Small intestine (tissue), 7 donors: ENCODE data around the gene TRIM40. TPM values are rescaled to one million over a fixed set of nuclear protein-coding genes. Genes with fewer than 3 reads are reported as not detected.
A peak's percentile ranks its signal among the peaks of the same experiment; 100 is the strongest.
"Not testable (repeated sequence)": the region's sequence is repeated elsewhere in the genome, so short reads cannot be mapped to it uniquely, and the experiment has no call there.

Experiments
- DNase-seq, 2 donors: peaks; one replicate each; pipeline versions ENCODE4 v3.0.0 to v3.0.0-alpha.2; 2013
- FAIRE-seq: peaks from 2 replicates; lab custom pipeline; 2012; peaks lifted over from hg19 to GRCh38; lab: Jason Lieb, UNC
- H3K27ac ChIP-seq, 3 donors: one replicate each; pipeline ENCODE4 v1.5.1; 2013; ENCODE audit warnings: low read length in 2 of 3, mild to moderate bottlenecking in 2 of 3, control low read depth in 1 of 3, inconsistent platforms in 1 of 3, low read depth in 1 of 3, moderate library complexity in 1 of 3
- H3K27me3 ChIP-seq, 3 donors: one replicate each; pipeline ENCODE4 v1.6.1; 2013; ENCODE audit warnings: low read length in 3 of 3, inconsistent platforms in 1 of 3; ENCODE audit not compliant: control insufficient read depth in 3 of 3, insufficient read depth in 3 of 3
- H3K36me3 ChIP-seq, 3 donors: one replicate each; pipeline ENCODE4 v1.6.1; 2013; ENCODE audit warnings: low read length in 3 of 3, inconsistent platforms in 1 of 3, low read depth in 1 of 3, mild to moderate bottlenecking in 1 of 3, moderate library complexity in 1 of 3; ENCODE audit not compliant: control insufficient read depth in 3 of 3, insufficient read depth in 2 of 3
- H3K4me1 ChIP-seq, 3 donors: one replicate each; pipeline ENCODE4 v1.6.1; 2013; ENCODE audit warnings: low read length in 2 of 3, inconsistent platforms in 1 of 3, low read depth in 1 of 3, mild to moderate bottlenecking in 1 of 3, moderate library complexity in 1 of 3; ENCODE audit not compliant: control insufficient read depth in 3 of 3, insufficient read depth in 2 of 3
- H3K4me3 ChIP-seq, 3 donors: one replicate each; pipeline ENCODE4 v1.5.1; 2013; ENCODE audit warnings: low read length in 3 of 3, control low read depth in 1 of 3, inconsistent platforms in 1 of 3, low read depth in 1 of 3, mild to moderate bottlenecking in 1 of 3, moderate library complexity in 1 of 3
- H3K9me3 ChIP-seq, 2 donors: one replicate each; pipeline ENCODE4 v1.6.1; 2013; ENCODE audit warnings: low read depth in 1 of 2, low read length in 1 of 2; ENCODE audit not compliant: control insufficient read depth in 2 of 2, insufficient read depth in 1 of 2
- WGBS, 3 donors: extraction: QIAGEN DNeasy Blood & Tissue Kit; methylation state at CpG; one replicate each; pipeline ENCODE4 v1.1.7; 2013; 5-methylcytosine and 5-hydroxymethylcytosine counted together
- polyA plus RNA-seq, 4 donors: library from polyadenylated mRNA; stranded (reverse) in 3 of 4; unstranded in 1 of 4; fragments of 200-250 nt in 3 of 4; fragments of 120-200 nt in 1 of 4; gene quantifications; one replicate each; pipeline versions ENCODE4 v1.2.1 to v1.2.3, GENCODE V29; 2013
- donor health status: healthy with polysubstance abuse.
- donor health status: control.
- donor health status: control.
- donor health status: Bipolar disorder and iron deficiency.
- donor health status: healthy.

TRIM40 gene
- polyA plus RNA-seq, 4 donors = 1.6 to 19.5 (median 9.1) TPM

- WGBS, 3 donors = 34 to 67% (median 49%) methylated on average over 12 of the region's 12 CpGs
These were observed 26.5 kb downstream of the TRIM40 start for GRCh38 chr6:30162265-30163089.

GRCh38 chr6:30163090-30163917 lies 27.4 kb downstream of the TRIM40 start, which contains the start of gene TRIM15:
Gene TRIM15, plus strand, starts transcription at chr6:30163546. Its CDS starts 139 bp downstream, at chr6:30163685.
- no peak for FAIRE-seq
- H3K4me3 ChIP-seq = peak within 1 kb of the TSS in 2 of 3 donors; percentile 70 to 75
- peak; percentile 97 to 98 for DNase-seq

More at GRCh38 chr6:30162265-30163089, 26.5 kb downstream of the TRIM40 start:
- peaks cover 0 to 12% (median 0%) of the 10 kb centered on the region in 3 donors for H3K4me1 ChIP-seq
- no peaks in the 10 kb centered on the region for H3K27me3 ChIP-seq
- peak; percentile 33 to 68 for DNase-seq
- H3K27ac ChIP-seq = peak overlapping the region; percentile 72 to 96 (median 74)
- H3K9me3 ChIP-seq = no peaks in the 10 kb centered on the region
- no peak for FAIRE-seq
- peaks cover 0 to 6% (median 4%) of the 10 kb centered on the region in 3 donors for H3K36me3 ChIP-seq
- peak overlapping the region in 2 of 3 donors; percentile 70 to 75 for H3K4me3 ChIP-seq

GRCh38 chr6:30163918-30164654 lies 28.1 kb downstream of the TRIM40 start:
- DNase-seq (peak; percentile 42 to 45), FAIRE-seq (no peak)
- Histone ChIP-seq H3K36me3 (peaks cover 0 to 18% (median 14%) of the 10 kb centered on the region in 3 donors), H3K4me3 (peak overlapping the region in 2 of 3 donors; percentile 70 to 75), H3K9me3 (no peaks in the 10 kb centered on the region), H3K27ac (peak overlapping the region; percentile 83 to 96 (median 94)), H3K27me3 (no peaks in the 10 kb centered on the region), H3K4me1 (peaks cover 0 to 12% (median 0%) of the 10 kb centered on the region in 3 donors)
- WGBS, 3 donors = 11 to 69% (median 41%) methylated on average over 16 of the region's 16 CpGs

More at GRCh38 chr6:30163090-30163917, 27.4 kb downstream of the TRIM40 start, which contains the start of gene TRIM15:
- Histone ChIP-seq H3K9me3 (no peaks in the 10 kb centered on the region), H3K27me3 (no peaks in the 10 kb centered on the region), H3K4me1 (peaks cover 0 to 12% (median 0%) of the 10 kb centered on the region in 3 donors), H3K27ac (peak within 1 kb of the TSS; percentile 83 to 96 (median 94)), H3K36me3 (peaks cover 0 to 12% (median 11%) of the 10 kb centered on the region in 3 donors)
- 16 to 59% (median 22%) methylated on average over 30 to 31 of the region's 31 CpGs for WGBS, 3 donors

GRCh38 chr6:30164714-30165113 lies 28.8 kb downstream of the TRIM40 start:
- Histone ChIP-seq H3K4me1 (peaks cover 0 to 16% (median 0%) of the 10 kb centered on the region in 3 donors), H3K27me3 (no peaks in the 10 kb centered on the region), H3K36me3 (peaks cover 0 to 20% (median 16%) of the 10 kb centered on the region in 3 donors), H3K27ac (peak overlapping the region; percentile 83 to 96 (median 94)), H3K9me3 (no peaks in the 10 kb centered on the region), H3K4me3 (peak overlapping the region in 2 of 3 donors; percentile 70 to 75)
- DNase-seq (no peak), FAIRE-seq (no peak)
- WGBS, 3 donors = 49 to 79% (median 49%) methylated on average over 4 of the region's 4 CpGs

- Histone ChIP-seq H3K4me1 (peaks cover 0 to 18% (median 0%) of the 10 kb centered on the region in 3 donors), H3K27ac (peak overlapping the region in 1 of 3 donors; percentile 96), H3K4me3 (peak overlapping the region in 2 of 3 donors; percentile 70 to 75), H3K36me3 (peaks cover 0 to 20% (median 16%) of the 10 kb centered on the region in 3 donors)
- FAIRE-seq, H3K9me3 ChIP-seq, H3K27me3 ChIP-seq, DNase-seq: not testable (repeated sequence)
- WGBS, 3 donors = 95 to 100% (median 95%) methylated on average over 1 of the region's 1 CpG
These were observed 29.3 kb downstream of the TRIM40 start for GRCh38 chr6:30165238-30165637.

- FAIRE-seq (no peak), DNase-seq (no peak)
- no peak overlapping the region for H3K27ac ChIP-seq
- H3K36me3 ChIP-seq = peaks cover 0 to 32% (median 24%) of the 10 kb centered on the region in 3 donors
- H3K4me3 ChIP-seq = no peak overlapping the region
- no peaks in the 10 kb centered on the region for H3K9me3 ChIP-seq
- peaks cover 0 to 7% (median 2%) of the 10 kb centered on the region in 3 donors for H3K27me3 ChIP-seq
- peaks cover 0 to 24% (median 0%) of the 10 kb centered on the region in 3 donors for H3K4me1 ChIP-seq
- 61 to 81% (median 64%) methylated on average over 6 of the region's 6 CpGs for WGBS, 3 donors
These were observed 31.2 kb downstream of the TRIM40 start for GRCh38 chr6:30167101-30167500.

GRCh38 chr6:30168741-30169140 lies 32.8 kb downstream of the TRIM40 start:
- WGBS, 3 donors = 74 to 86% (median 79%) methylated on average over 1 of the region's 1 CpG
- Histone ChIP-seq H3K9me3 (no peaks in the 10 kb centered on the region), H3K4me1 (peaks cover 0 to 24% (median 0%) of the 10 kb centered on the region in 3 donors), H3K36me3 (peaks cover 0 to 35% (median 24%) of the 10 kb centered on the region in 3 donors), H3K27ac (no peak overlapping the region), H3K4me3 (no peak overlapping the region), H3K27me3 (peaks cover 0 to 15% (median 6%) of the 10 kb centered on the region in 3 donors)
- no peak for FAIRE-seq
- DNase-seq = no peak
